ENCODE results near the gene FAM161B. TPM values are rescaled to one million over a fixed set of nuclear protein-coding genes. Genes with fewer than 3 reads are reported as not detected.
"Not testable (repeated sequence)": the region's sequence is repeated elsewhere in the genome, so short reads cannot be mapped to it uniquely, and the experiment has no call there.

Gene FAM161B
- total RNA-seq, 1 experiment from 2014 or later = 1.6 TPM

DNA sequence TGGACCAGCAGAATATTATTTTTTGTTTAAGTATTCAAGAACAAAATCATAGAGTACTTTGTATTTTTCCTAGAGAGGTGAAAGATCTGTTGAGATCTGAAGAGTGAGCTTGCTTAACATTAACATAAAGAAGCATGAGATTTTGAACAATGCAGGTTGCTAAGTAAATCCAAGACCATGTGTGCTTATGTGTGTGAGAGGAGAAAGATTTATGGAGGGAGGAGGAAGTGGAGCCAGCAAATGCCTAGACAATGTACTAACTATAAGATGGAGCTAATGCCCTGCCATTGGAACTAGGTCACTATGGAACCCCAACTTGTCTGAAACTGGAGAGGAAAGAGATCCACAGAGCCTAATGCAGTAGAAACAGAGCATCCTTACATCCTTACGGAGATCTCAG lies 13.3 kb downstream of the FAM161B start:
- TF ChIP-seq, protein P1, sequence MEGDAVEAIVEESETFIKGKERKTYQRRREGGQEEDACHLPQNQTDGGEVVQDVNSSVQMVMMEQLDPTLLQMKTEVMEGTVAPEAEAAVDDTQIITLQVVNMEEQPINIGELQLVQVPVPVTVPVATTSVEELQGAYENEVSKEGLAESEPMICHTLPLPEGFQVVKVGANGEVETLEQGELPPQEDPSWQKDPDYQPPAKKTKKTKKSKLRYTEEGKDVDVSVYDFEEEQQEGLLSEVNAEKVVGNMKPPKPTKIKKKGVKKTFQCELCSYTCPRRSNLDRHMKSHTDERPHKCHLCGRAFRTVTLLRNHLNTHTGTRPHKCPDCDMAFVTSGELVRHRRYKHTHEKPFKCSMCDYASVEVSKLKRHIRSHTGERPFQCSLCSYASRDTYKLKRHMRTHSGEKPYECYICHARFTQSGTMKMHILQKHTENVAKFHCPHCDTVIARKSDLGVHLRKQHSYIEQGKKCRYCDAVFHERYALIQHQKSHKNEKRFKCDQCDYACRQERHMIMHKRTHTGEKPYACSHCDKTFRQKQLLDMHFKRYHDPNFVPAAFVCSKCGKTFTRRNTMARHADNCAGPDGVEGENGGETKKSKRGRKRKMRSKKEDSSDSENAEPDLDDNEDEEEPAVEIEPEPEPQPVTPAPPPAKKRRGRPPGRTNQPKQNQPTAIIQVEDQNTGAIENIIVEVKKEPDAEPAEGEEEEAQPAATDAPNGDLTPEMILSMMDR (IDR thresholded peaks at IDR 0.05; ENCODE audit: insufficient read depth in 1 of 2, low read depth in 1 of 2, low read length in 1 of 2, severe bottlenecking in 1 of 2, unreplicated experiment in 1 of 2) = no peak
- CTCF ChIA-PET = no interaction called here
- H3K27ac Mint-ChIP-seq (ENCODE audit: unreplicated experiment) = no peak overlapping the region

DNA sequence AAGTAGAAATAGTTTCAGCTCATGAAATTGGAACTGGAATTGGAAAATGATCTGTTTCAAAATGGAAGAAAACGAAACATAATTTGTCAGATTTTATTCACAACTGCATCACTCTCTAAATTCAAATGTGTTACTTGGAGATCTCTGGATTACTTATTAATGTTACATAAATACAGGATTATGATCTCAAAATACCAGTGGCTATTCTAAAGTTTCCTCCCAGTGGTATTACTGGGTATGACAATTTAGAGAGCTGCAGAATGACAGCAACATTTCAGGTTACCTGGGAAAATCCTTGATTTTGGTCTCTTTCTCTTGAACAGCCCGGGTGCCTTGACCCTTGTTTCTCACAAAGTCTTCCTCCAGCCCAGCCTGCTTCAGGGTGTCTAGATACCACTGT lies 14.2 kb downstream of the FAM161B start:
- no peak overlapping the region for H3K4me3 ChIP-seq (ENCODE audit: low read depth, low read length)
- no peaks in the 10 kb centered on the region for H3K9me3 ChIP-seq
- Mint-ChIP-seq H3K27me3 (ENCODE audit: insufficient read depth, unreplicated experiment) (no peaks in the 10 kb centered on the region), H3K36me3 (ENCODE audit: insufficient read depth, unreplicated experiment) (peaks cover 26% of the 10 kb centered on the region), H3K4me1 (ENCODE audit: low read depth, unreplicated experiment) (no peaks in the 10 kb centered on the region), H3K9me3 (ENCODE audit: unreplicated experiment) (no peaks in the 10 kb centered on the region), H3K4me3 (ENCODE audit: unreplicated experiment) (no peak overlapping the region), H3K27ac (ENCODE audit: unreplicated experiment) (no peak overlapping the region)
- POLR2A ChIA-PET = interaction anchor here (1.5 kb wide), 1 partner anchor 14 kb away, joined by 6 read pairs; the partner anchor contains the start of genes COQ6 and FAM161B
- no peaks in the 10 kb centered on the region for H3K4me1 ChIP-seq
- TF ChIP-seq, protein P1 (IDR thresholded peaks at IDR 0.05; ENCODE audit: insufficient read depth in 1 of 2, low read depth in 1 of 2, low read length in 1 of 2, severe bottlenecking in 1 of 2, unreplicated experiment in 1 of 2) = peak in 1 of 2 experiments; percentile 40
- CTCF ChIA-PET = interaction anchor here (0.6 to 1.0 kb wide), 5 partner anchors 19 to 648 kb away, joined by 3 to 7 read pairs (median 4); no protein-coding TSS in a partner anchor
- intact Hi-C loops (cut with micrococcal nuclease; ENCODE audit: unreplicated experiment) = no loop called here
- no peaks in the 10 kb centered on the region for H3K27me3 ChIP-seq (replicated peaks; ENCODE audit: control insufficient read depth, insufficient read depth, low read length)
- peak in 1 of 2 experiments; percentile 21 for DNase-seq
- peaks cover 1% of the 10 kb centered on the region; the same call in 1 of the 2 replicates for H3K36me3 ChIP-seq (ENCODE audit: control insufficient read depth, insufficient read depth, low read length)
- BruUV-seq (replicated peaks) = no TSS peak

More for the DNA sequence above, 13.3 kb downstream of the FAM161B start:
- H3K4me3 Mint-ChIP-seq (ENCODE audit: unreplicated experiment) = no peak overlapping the region
- DNase-seq = no peak
- POLR2A ChIA-PET = interaction anchor here (1.5 kb wide), 1 partner anchor 13 kb away, joined by 6 read pairs; the partner anchor contains the start of genes COQ6 and FAM161B
- no peaks in the 10 kb centered on the region for H3K4me1 Mint-ChIP-seq (ENCODE audit: low read depth, unreplicated experiment)
- H3K4me3 ChIP-seq (ENCODE audit: low read depth, low read length) = no peak overlapping the region
- H3K36me3 ChIP-seq (ENCODE audit: control insufficient read depth, insufficient read depth, low read length) = peaks cover 1% of the 10 kb centered on the region; the same call in 1 of the 2 replicates
- H3K27me3 ChIP-seq (replicated peaks; ENCODE audit: control insufficient read depth, insufficient read depth, low read length) = no peaks in the 10 kb centered on the region
- peaks cover 19% of the 10 kb centered on the region for H3K36me3 Mint-ChIP-seq (ENCODE audit: insufficient read depth, unreplicated experiment)
- no peaks in the 10 kb centered on the region for H3K9me3 Mint-ChIP-seq (ENCODE audit: unreplicated experiment)
- intact Hi-C loops (cut with micrococcal nuclease; ENCODE audit: unreplicated experiment) = no loop called here
- no peaks in the 10 kb centered on the region for H3K4me1 ChIP-seq
- no TSS peak for BruUV-seq (replicated peaks)
- H3K27me3 Mint-ChIP-seq (ENCODE audit: insufficient read depth, unreplicated experiment) = no peaks in the 10 kb centered on the region
- no peaks in the 10 kb centered on the region for H3K9me3 ChIP-seq

DNA sequence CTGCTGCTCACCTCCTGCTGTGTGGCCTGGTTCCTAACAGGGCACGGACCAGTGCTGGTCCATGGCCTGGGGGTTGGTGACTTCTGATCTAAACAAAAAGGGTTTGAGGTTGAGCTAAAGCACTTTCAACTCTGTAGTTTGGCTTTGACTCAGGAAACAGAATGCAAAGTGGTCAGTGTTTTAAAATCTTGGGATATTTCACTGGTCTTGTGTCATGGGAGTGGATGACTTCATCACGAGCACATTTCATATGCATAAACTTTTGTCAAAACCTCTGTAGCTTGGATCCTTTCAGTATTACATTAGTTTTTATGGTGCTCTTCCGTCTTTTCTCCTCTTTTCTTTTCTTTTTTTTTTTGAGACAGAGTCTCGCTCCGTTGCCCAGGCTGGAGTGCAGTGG lies 25.6 kb downstream of the FAM161B start:
- no peaks in the 10 kb centered on the region for H3K9me3 Mint-ChIP-seq (ENCODE audit: unreplicated experiment)
- no peaks in the 10 kb centered on the region for H3K4me1 ChIP-seq
- no peak overlapping the region for H3K4me3 ChIP-seq (ENCODE audit: low read depth, low read length)
- H3K36me3 ChIP-seq (ENCODE audit: control insufficient read depth, insufficient read depth, low read length) = no peaks in the 10 kb centered on the region
- no peak overlapping the region for H3K27ac Mint-ChIP-seq (ENCODE audit: unreplicated experiment)
- intact Hi-C loops (cut with micrococcal nuclease; ENCODE audit: unreplicated experiment) = no loop called here
- CTCF ChIA-PET = no interaction called here
- no peaks in the 10 kb centered on the region for H3K27me3 Mint-ChIP-seq (ENCODE audit: insufficient read depth, unreplicated experiment)
- TF ChIP-seq, protein P1 (IDR thresholded peaks at IDR 0.05; ENCODE audit: insufficient read depth in 1 of 2, low read depth in 1 of 2, low read length in 1 of 2, severe bottlenecking in 1 of 2, unreplicated experiment in 1 of 2) = no peak
- POLR2A ChIA-PET = no interaction called here
- H3K27me3 ChIP-seq (replicated peaks; ENCODE audit: control insufficient read depth, insufficient read depth, low read length) = no peaks in the 10 kb centered on the region
- no TSS peak for BruUV-seq (replicated peaks)
- no peaks in the 10 kb centered on the region for H3K9me3 ChIP-seq
- peaks cover 60% of the 10 kb centered on the region for H3K36me3 Mint-ChIP-seq (ENCODE audit: insufficient read depth, unreplicated experiment)
- H3K4me3 Mint-ChIP-seq (ENCODE audit: unreplicated experiment) = no peak overlapping the region
- H3K4me1 Mint-ChIP-seq (ENCODE audit: low read depth, unreplicated experiment) = no peaks in the 10 kb centered on the region
- no peak for DNase-seq

GRCh38 chr14:73919457-73919856 lies 30.4 kb downstream of the FAM161B start:
- BruUV-seq (replicated peaks); DNase-seq; H3K4me3 Mint-ChIP-seq (ENCODE audit: unreplicated experiment); H3K4me3 ChIP-seq (ENCODE audit: low read depth, low read length); H3K9me3 ChIP-seq; H3K27me3 ChIP-seq (replicated peaks; ENCODE audit: control insufficient read depth, insufficient read depth, low read length); H3K27me3 Mint-ChIP-seq (ENCODE audit: insufficient read depth, unreplicated experiment); POLR2A ChIA-PET; H3K4me1 Mint-ChIP-seq (ENCODE audit: low read depth, unreplicated experiment); H3K9me3 Mint-ChIP-seq (ENCODE audit: unreplicated experiment); CTCF ChIA-PET; H3K27ac Mint-ChIP-seq (ENCODE audit: unreplicated experiment); H3K4me1 ChIP-seq; intact Hi-C loops (cut with micrococcal nuclease; ENCODE audit: unreplicated experiment); H3K36me3 ChIP-seq (ENCODE audit: control insufficient read depth, insufficient read depth, low read length): not testable (repeated sequence)
- peaks cover 60% of the 10 kb centered on the region for H3K36me3 Mint-ChIP-seq (ENCODE audit: insufficient read depth, unreplicated experiment)
